Coronary artery (tissue), 2 donors: ENCODE results near the gene CCL23.
"Not testable (repeated sequence)": the region's sequence is repeated elsewhere in the genome, so short reads cannot be mapped to it uniquely, and the experiment has no call there.

Experiments
- DNase-seq: peaks from one replicate; pipeline ENCODE4 v3.0.0-alpha.2; 2017; ENCODE audit warnings: low spot score
- H3K27ac ChIP-seq, 2 donors: fragments of 200-600 bp; sonication (generic); one replicate each; pipeline ENCODE4 v1.5.1; 2016 to 2019
- H3K4me3 ChIP-seq: fragments of 200-600 bp; sonication (generic); 2 replicates; pipeline ENCODE4 v1.5.1; 2016; ENCODE audit warnings: mild to moderate bottlenecking, moderate library complexity
- CTCF ChIP-seq: fragments of 200-600 bp; sonication (generic); IDR thresholded peaks from one replicate; pipeline ENCODE4 v1.5.1; 2019; ENCODE audit warnings: antibody characterized with exemption

Gene CCL23

GRCh38 chr17:35998756-35999155 lies 19.0 kb downstream of the CCL23 start:
- no peak for TF ChIP-seq CTCF
- Histone ChIP-seq H3K27ac (no peak overlapping the region), H3K4me3 (no peak overlapping the region)
- no peak for DNase-seq

- Histone ChIP-seq H3K4me3 (no peak overlapping the region), H3K27ac (no peak overlapping the region)
- TF ChIP-seq CTCF: no peak
- DNase-seq: no peak
These were observed 19.7 kb downstream of the CCL23 start for GRCh38 chr17:35998018-35998545.

GRCh38 chr17:35995346-35995745 lies 22.4 kb downstream of the CCL23 start:
- not testable (repeated sequence) for DNase-seq, H3K4me3 ChIP-seq, H3K27ac ChIP-seq

- Histone ChIP-seq H3K4me3 (no peak overlapping the region), H3K27ac (no peak overlapping the region)
- TF ChIP-seq CTCF: no peak
- DNase-seq: no peak
These were observed 26.7 kb downstream of the CCL23 start for GRCh38 chr17:35991075-35991474.

GRCh38 chr17:35988164-35988563 lies 29.6 kb downstream of the CCL23 start:
- Histone ChIP-seq H3K27ac (peak overlapping the region in 1 of 2 donors; percentile 22), H3K4me3 (no peak overlapping the region)
- no peak for DNase-seq
- TF ChIP-seq CTCF: no peak

GRCh38 chr17:35986643-35987042 lies 31.1 kb downstream of the CCL23 start, which contains the start of gene CCL14:
TSS of gene CCL14 (minus strand) at chr17:35986729. CDS start at chr17:35986649, 80 bp downstream.
- peak within 1 kb of the TSS in 1 of 2 donors; percentile 32 for H3K27ac ChIP-seq
- no peak for DNase-seq
- TF ChIP-seq CTCF: no peak
- peak within 1 kb of the TSS; percentile 19 for H3K4me3 ChIP-seq

GRCh38 chr17:35984140-35984539 lies 33.6 kb downstream of the CCL23 start:
- no peak for TF ChIP-seq CTCF
- H3K4me3 ChIP-seq: no peak overlapping the region
- no peak overlapping the region for H3K27ac ChIP-seq
- DNase-seq: no peak
